Adrenal gland (tissue), 12 donors: ENCODE results near the gene POC1A. TPM values are rescaled to one million over a fixed set of nuclear protein-coding genes. Genes with fewer than 3 reads are reported as not detected.
"Not testable (repeated sequence)": the region's sequence is repeated elsewhere in the genome, so short reads cannot be mapped to it uniquely, and the experiment has no call there.

Experiments used
- DNase-seq, 7 donors: peaks; one replicate each; pipeline ENCODE4 v3.0.0-alpha.2; 2019 to 2020
- H3K27ac ChIP-seq, 5 donors: fragments of 200-600 bp; sonication (generic) in 4 of 5; 1 replicate in 3 of 5; 2 replicates in 2 of 5; pipeline versions ENCODE4 v1.5.1 to v1.8.0; 2016 to 2020; ENCODE audit warnings: mild to moderate bottlenecking in 1 of 5
- H3K27me3 ChIP-seq: fragments of 200-600 bp; 2 replicates; pipeline ENCODE4 v1.8.0; 2021
- H3K36me3 ChIP-seq, 2 donors: fragments of 200-600 bp; replicated peaks in 1 of 2; 1 replicate in 1 of 2; 2 replicates in 1 of 2; pipeline versions ENCODE4 v1.5.1 to v1.8.0; 2018 to 2022
- H3K4me1 ChIP-seq, 2 donors: fragments of 200-600 bp; replicated peaks in 1 of 2; 1 replicate in 1 of 2; 2 replicates in 1 of 2; pipeline versions ENCODE4 v1.5.1 to v1.8.0; 2018 to 2021
- H3K4me3 ChIP-seq, 4 donors: fragments of 200-600 bp; sonication (generic) in 3 of 4; one replicate each; pipeline ENCODE4 v1.5.1; 2016 to 2018
- H3K9me3 ChIP-seq, 3 donors: fragments of 200-600 bp; sonication (generic) in 1 of 3; replicated peaks in 1 of 3; 1 replicate in 2 of 3; 2 replicates in 1 of 3; pipeline versions ENCODE4 v1.5.1 to v1.8.0; 2016 to 2021
- CTCF ChIP-seq, 6 experiments: fragments of 450-650 bp in 4 of 6; fragments of 200-600 bp in 2 of 6; sonication (generic) in 1 of 6; IDR thresholded peaks; 1 replicate in 5 of 6; 2 replicates in 1 of 6; pipeline versions ENCODE4 v1.5.1 to v1.8.0; 2016 to 2021; ENCODE audit warnings: antibody characterized with exemption in 6 of 6, mild to moderate bottlenecking in 2 of 6, moderate library complexity in 1 of 6
- POLR2A ChIP-seq, 2 donors: fragments of 450-650 bp; IDR thresholded peaks; one replicate each; pipeline ENCODE4 v1.6.1; 2017; ENCODE audit warnings: antibody characterized with exemption in 2 of 2, mild to moderate bottlenecking in 2 of 2, moderate library complexity in 1 of 2
- WGBS, 4 donors: extraction: QIAGEN DNeasy Blood & Tissue Kit in 2 of 4; methylation state at CpG; one replicate each; pipeline versions ENCODE4 v1.1.5 to v1.1.7; 2013 to 2017; 5-methylcytosine and 5-hydroxymethylcytosine counted together
- intact Hi-C, 2 donors: fragments of 100-400 bp; cut with DNase I; formaldehyde crosslinking; loops; one replicate each; pipeline versions ENCODE4 v1.14.1 to v1.15.0; 2022 to 2023
- polyA plus RNA-seq, 3 donors: library from polyadenylated mRNA; stranded (reverse); fragments of 200-250 nt in 2 of 3; fragments of 350-450 nt in 1 of 3; fragmentation: Illumina TruSeq in 1 of 3; extraction: RNeasy Lipid Tissue Mini Kit (QIAGEN cat#74804) in 1 of 3; gene quantifications; one replicate each; pipeline ENCODE4 v1.2.3, GENCODE V29; 2013 to 2014
- total RNA-seq, 9 donors: library from RNA; depleted of rRNA in 4 of 9; stranded (reverse); fragments of >200 nt in 4 of 9; fragments of 120-200 nt in 1 of 9; fragmentation: NEBNext Ultra II Directional in 1 of 9; extraction: Animal tissue kit (Norgen Biotek cat#: 25700) in 1 of 9; gene quantifications; one replicate each; pipeline versions ENCODE4 v1.1.0 to v1.2.4, GENCODE V29; 2013 to 2023
- donor health status: healthy with polysubstance abuse.
- donor health status: Bipolar disorder and iron deficiency.
- donor health status: DM: yes; HTN: yes; CAD: no.
- donor health status: DM: no; HTN: no; CAD: no.
- donor health status: DM: no; HTN: no; CAD: no.
- donor health status: DM: yes; HTN: yes; CAD: no.

The POC1A gene
- total and polyA plus RNA-seq, 12 donors = 2.0 to 8.4 (median 5.5) TPM

GRCh38 chr3:52172262-52172757 lies 18.1 kb upstream of the POC1A start:
- H3K4me3 ChIP-seq = no peak overlapping the region
- intact Hi-C loops = no loop called here
- TF ChIP-seq CTCF (IDR thresholded peaks at IDR 0.05) (no peak), POLR2A (IDR thresholded peaks at IDR 0.05) (no peak)
- H3K4me1 ChIP-seq = peaks cover 9 to 12% of the 10 kb centered on the region in 2 donors
- H3K27ac ChIP-seq = no peak overlapping the region
- peak in 1 of 7 donors; percentile 12 for DNase-seq
- no peaks in the 10 kb centered on the region for H3K9me3 ChIP-seq
- no peaks in the 10 kb centered on the region for H3K36me3 ChIP-seq
- WGBS, 4 donors = 80 to 97% (median 89%) methylated on average over 1 to 5 of the region's 5 CpGs
- no peaks in the 10 kb centered on the region for H3K27me3 ChIP-seq

GRCh38 chr3:52171514-52172261 lies 17.5 kb upstream of the POC1A start:
- no peak for TF ChIP-seq POLR2A (IDR thresholded peaks at IDR 0.05)
- peak in 1 of 6 experiments; percentile 21 for TF ChIP-seq CTCF (IDR thresholded peaks at IDR 0.05)
- intact Hi-C loops = no loop called here
- Histone ChIP-seq H3K36me3 (no peaks in the 10 kb centered on the region), H3K27me3 (no peaks in the 10 kb centered on the region), H3K9me3 (no peaks in the 10 kb centered on the region), H3K4me1 (peaks cover 4 to 5% of the 10 kb centered on the region in 2 donors), H3K27ac (peak overlapping the region in 2 of 5 donors; percentile 60 to 62), H3K4me3 (no peak overlapping the region)
- WGBS, 4 donors = 78 to 87% (median 81%) methylated on average over 3 of the region's 3 CpGs
- peak in 2 of 7 donors; percentile 19 to 55 for DNase-seq

- DNase-seq, intact Hi-C loops, H3K4me3 ChIP-seq, H3K27me3 ChIP-seq, H3K9me3 ChIP-seq, H3K4me1 ChIP-seq, H3K27ac ChIP-seq, H3K36me3 ChIP-seq: not testable (repeated sequence)
- WGBS, 4 donors = 89 to 97% (median 93%) methylated on average over 3 of the region's 3 CpGs
These were observed 16.0 kb upstream of the POC1A start for GRCh38 chr3:52170217-52170616.

- H3K9me3 ChIP-seq = no peaks in the 10 kb centered on the region
- no peak overlapping the region for H3K27ac ChIP-seq
- H3K36me3 ChIP-seq = no peaks in the 10 kb centered on the region
- no peaks in the 10 kb centered on the region for H3K4me1 ChIP-seq
- no peak for DNase-seq
- no peaks in the 10 kb centered on the region for H3K27me3 ChIP-seq
- whole genome bisulfite sequencing, 4 donors = 57 to 70% (median 67%) methylated on average over 9 of the region's 9 CpGs
- TF ChIP-seq CTCF (IDR thresholded peaks at IDR 0.05) (no peak), POLR2A (IDR thresholded peaks at IDR 0.05) (no peak)
- H3K4me3 ChIP-seq = no peak overlapping the region
- intact Hi-C loops = no loop called here
These were observed 13.0 kb upstream of the POC1A start for GRCh38 chr3:52167240-52167639.
